K562 (cell line): Measurements from ENCODE around the gene FABP3. TPM values are rescaled to one million over a fixed set of nuclear protein-coding genes. Genes with fewer than 3 reads are reported as not detected.

Experiments
- ATAC-seq: fragments of 200-7000 bp; cut with Tn5 transposase; 3 replicates; pipeline ENCODE4 v1.9.1; 2020; ENCODE audit warnings: moderate library complexity
- BruUV-seq: library from RNA; stranded (reverse); fragments of 400-500 nt; replicated peaks from 2 replicates; lab custom pipeline; 2021; lab: Mats Ljungman, UMichigan
- CTCF ChIA-PET: fragments of 300-600 bp; formaldehyde crosslinking; extraction: SDS; loops from one replicate; lab custom pipeline; 2021; ENCODE audit warnings: low intra/inter-chr PET ratio; lab: Yijun Ruan, JAX
- POLR2A ChIA-PET: fragments of 300-600, 350-650 bp; sonication (Branson Sonifier 250); formaldehyde crosslinking; extraction: SDS; loops from one replicate; lab custom pipeline; 2021; ENCODE audit warnings: antibody characterized with exemption, inconsistent platforms; lab: Yijun Ruan, JAX
- DNase-seq, 4 experiments: peaks; one replicate each; pipeline versions ENCODE4 v3.0.0 to v3.0.0-alpha.2; 2011 to 2018; ENCODE audit warnings: low spot score in 3 of 4, mixed read lengths in 3 of 4; ENCODE audit errors: extremely low read depth in 1 of 4
- FAIRE-seq: peaks from 2 replicates; lab custom pipeline; 2011; peaks lifted over from hg19 to GRCh38; lab: Jason Lieb, UNC
- H2AFZ ChIP-seq: 2 replicates; pipeline ENCODE4 v1.6.0; 2011; ENCODE audit warnings: low read depth, low read length, control low read depth, inconsistent platforms
- H3K27ac ChIP-seq: fragments of 200-600 bp; 3 replicates; pipeline ENCODE4 v1.8.0; 2011; ENCODE audit warnings: low read depth, mild to moderate bottlenecking, control low read depth, inconsistent platforms, low read length, moderate library complexity, mixed read lengths; ENCODE audit errors: extremely low read depth
- H3K27me3 ChIP-seq, 2 experiments: fragments of 300-600 bp in 1 of 2; 2 replicates in 1 of 2; 3 replicates in 1 of 2; pipeline versions ENCODE4 v1.6.0 to v1.8.0; 2011; ENCODE audit warnings: inconsistent platforms in 2 of 2, low read length in 2 of 2, mild to moderate bottlenecking in 1 of 2, mixed read lengths in 1 of 2, moderate library complexity in 1 of 2; ENCODE audit not compliant: control insufficient read depth in 2 of 2, insufficient read depth in 2 of 2
- H3K36me3 ChIP-seq: fragments of 300-600 bp; 3 replicates; pipeline ENCODE4 v1.8.0; 2011; ENCODE audit warnings: mild to moderate bottlenecking, low read length, inconsistent platforms; ENCODE audit not compliant: control insufficient read depth, insufficient read depth
- H3K4me1 ChIP-seq, 2 experiments: fragments of 200-600 bp in 1 of 2; replicated peaks in 1 of 2; 2 replicates in 1 of 2; 3 replicates in 1 of 2; pipeline versions ENCODE4 v1.5.1 to v1.8.0; 2011; ENCODE audit warnings: inconsistent platforms in 2 of 2, low read length in 2 of 2, mild to moderate bottlenecking in 1 of 2, mixed read lengths in 1 of 2, moderate library complexity in 1 of 2; ENCODE audit not compliant: control insufficient read depth in 2 of 2, insufficient read depth in 2 of 2
- H3K4me2 ChIP-seq: 2 replicates; pipeline ENCODE4 v1.6.1; 2011; ENCODE audit warnings: low read length, control low read depth, inconsistent platforms, mixed read lengths; ENCODE audit not compliant: insufficient read depth
- H3K4me3 ChIP-seq: fragments of 200-600 bp; sonication (generic), shearing (Covaris generic); 2 replicates; pipeline ENCODE4 v1.5.1; 2016; ENCODE audit warnings: control low read depth, inconsistent platforms
- H3K79me2 ChIP-seq: fragments of 200-600 bp; 3 replicates; pipeline ENCODE4 v1.8.0; 2011; ENCODE audit warnings: low read length, inconsistent platforms; ENCODE audit not compliant: control insufficient read depth, insufficient read depth
- H3K9ac ChIP-seq, 2 experiments: 2 replicates each; pipeline versions ENCODE4 v1.6.0 to v1.6.1; 2011; ENCODE audit warnings: low read depth in 2 of 2, low read length in 2 of 2, control low read depth in 1 of 2, inconsistent platforms in 1 of 2, mild to moderate bottlenecking in 1 of 2, mixed read lengths in 1 of 2; ENCODE audit not compliant: insufficient read depth in 1 of 2
- H3K9me1 ChIP-seq: one replicate; pipeline ENCODE4 v1.6.0; 2011; ENCODE audit warnings: inconsistent platforms, mild to moderate bottlenecking, low read length, moderate library complexity; ENCODE audit not compliant: control insufficient read depth, insufficient read depth
- H3K9me3 ChIP-seq: replicated peaks from 2 replicates; pipeline ENCODE4 v1.5.1; 2011; ENCODE audit warnings: low read depth, low read length, inconsistent platforms; ENCODE audit not compliant: control insufficient read depth, insufficient read depth
- H4K20me1 ChIP-seq: replicated peaks from 2 replicates; pipeline ENCODE4 v1.6.1; 2011; ENCODE audit warnings: low read length, inconsistent platforms, mixed read lengths; ENCODE audit not compliant: control insufficient read depth, insufficient read depth
- BCOR ChIP-seq: fragments of 450-650 bp; IDR thresholded peaks from 2 replicates; pipeline ENCODE4 v1.6.1; 2016
- BRF1 ChIP-seq: IDR thresholded peaks from 3 replicates; pipeline ENCODE4 v1.6.1; 2011; ENCODE audit warnings: borderline replicate concordance, mild to moderate bottlenecking; ENCODE audit not compliant: insufficient read length; ENCODE audit errors: extremely low read depth
- CCNT2 ChIP-seq: IDR thresholded peaks from 2 replicates; pipeline ENCODE4 v1.6.1; 2011; ENCODE audit warnings: borderline replicate concordance, low read depth, mild to moderate bottlenecking, moderate library complexity, mixed read lengths, low read length; ENCODE audit not compliant: insufficient read length; ENCODE audit errors: extremely low read depth
- EHMT2 ChIP-seq: fragments of 450-650 bp; IDR thresholded peaks from 2 replicates; pipeline ENCODE4 v1.6.1; 2018; ENCODE audit warnings: antibody characterized with exemption
- ESRRB ChIP-seq: fragments of 250-450 bp; sonication (Bioruptor Pico); IDR thresholded peaks from 2 replicates; pipeline ENCODE4 v1.5.0; 2020; ENCODE audit warnings: mild to moderate bottlenecking, moderate library complexity, borderline replicate concordance
- GATA2 ChIP-seq: sonication (generic); formaldehyde crosslinking; IDR thresholded peaks from 2 replicates; pipeline ENCODE4 v1.4.0; 2020; ENCODE audit warnings: mild to moderate bottlenecking, missing genetic modification reagents
- HDAC3 ChIP-seq: fragments of 450-650 bp; IDR thresholded peaks from 2 replicates; pipeline ENCODE4 v1.6.1; 2018; ENCODE audit warnings: borderline replicate concordance, mild to moderate bottlenecking, moderate library complexity; ENCODE audit not compliant: partially characterized antibody
- SRSF7 ChIP-seq: fragments of 200-400 bp; formaldehyde crosslinking; optimal IDR thresholded peaks from 2 replicates; pipeline ENCODE3; 2017; ENCODE audit warnings: mild to moderate bottlenecking, low read depth, low read length
- TAL1 ChIP-seq: fragments of 450-650 bp; IDR thresholded peaks from 2 replicates; pipeline ENCODE4 v1.6.1; 2016; ENCODE audit warnings: mild to moderate bottlenecking
- TFAM ChIP-seq: fragments of 250-450 bp; sonication (Bioruptor Pico); conservative IDR thresholded peaks from 2 replicates; pipeline ENCODE4 v1.5.0; 2021; ENCODE audit warnings: mild to moderate bottlenecking, moderate library complexity
- ZC3H8 ChIP-seq: fragments of 450-650 bp; IDR thresholded peaks from 2 replicates; pipeline ENCODE4 v1.6.1; 2017
- ZNF384 ChIP-seq: IDR thresholded peaks from 2 replicates; pipeline ENCODE4 v1.6.1; 2012; ENCODE audit warnings: low read depth, low read length, improper control_type of control experiment
- WGBS: fragments of 100-300 bp; shearing (Covaris generic); methylation state at CpG from one replicate; pipeline ENCODE4 v1.1.6; 2016; ENCODE audit warnings: low coverage, mixed read lengths; ENCODE audit not compliant: insufficient coverage; ENCODE audit errors: missing lambda C conversion rate; 5-methylcytosine and 5-hydroxymethylcytosine counted together
- in situ Hi-C: fragments of 300-500 bp; cut with MboI; formaldehyde crosslinking; loops from 4 replicates; pipeline ENCODE4 v1.15.0; 2018; ENCODE audit warnings: inconsistent platforms, mixed read lengths
- intact Hi-C: fragments of 100-400 bp; cut with micrococcal nuclease; formaldehyde crosslinking; loops from 2 replicates; pipeline ENCODE4 v1.14.2; 2022
- polyA plus RNA-seq, 8 experiments: library from polyadenylated mRNA; depleted of rRNA in 4 of 8; stranded (reverse) in 5 of 8; unstranded in 3 of 8; fragments of >200 nt; fragmentation: Nextera tagmentation in 2 of 8; fragmentation: Illumina TruSeq in 1 of 8; extraction: Ambion mirVana in 2 of 8; extraction: Trizol in 1 of 8; gene quantifications; 2 replicates each; pipeline versions ENCODE4 v1.2.1 to v1.2.3, GENCODE V29; 2011 to 2014; ENCODE audit warnings: inconsistent platforms in 1 of 8, missing spikeins in 1 of 8
- total RNA-seq, 7 experiments: library from RNA; depleted of rRNA in 6 of 7; stranded (reverse); fragments of >200 nt in 6 of 7; fragmentation: Illumina TruSeq in 2 of 7; extraction: Trizol in 2 of 7; gene quantifications; 2 replicates each; pipeline versions ENCODE4 v1.2.1 to v1.2.3, GENCODE V29; 2011 to 2021; ENCODE audit warnings: low replicate concordance in 1 of 7
- TF ChIP-seq, protein P1 (sequence below): sonication (generic); formaldehyde crosslinking; IDR thresholded peaks from 2 replicates; pipeline ENCODE4 v1.8.0; 2023; ENCODE audit warnings: mild to moderate bottlenecking, missing genetic modification reagents
- TF ChIP-seq, protein P2 (sequence below): fragments of 250-450 bp; sonication (Bioruptor Pico); IDR thresholded peaks from 2 replicates; pipeline ENCODE4 v1.5.1; 2021; ENCODE audit warnings: mild to moderate bottlenecking

FABP3 gene
- total and polyA plus RNA-seq, 9 of the 15 experiments (the other 6 are each of a cell fraction or from before 2014, with no cell fraction given) = 0.22 TPM; not detected in 8

DNA sequence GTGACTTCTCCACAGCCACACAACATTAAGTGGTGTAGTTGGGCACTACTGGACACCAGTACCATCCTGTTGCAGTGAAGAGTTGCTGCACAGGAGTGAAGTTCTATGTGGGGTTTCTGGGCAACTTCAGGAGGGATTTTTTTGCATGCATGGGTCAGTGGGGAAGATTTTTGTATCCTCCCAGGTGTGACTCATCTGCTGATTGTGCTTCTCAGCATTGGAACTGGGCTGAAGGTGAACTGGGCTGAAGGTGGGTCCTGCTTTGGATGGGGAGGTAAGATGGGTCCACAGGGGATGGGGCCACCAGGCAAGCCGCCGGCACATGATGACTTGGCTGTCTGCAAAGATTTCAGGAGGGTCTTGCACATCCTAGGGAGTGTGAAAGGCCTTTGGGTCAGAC, 42.8 kb upstream of the FABP3 start:
- 26% methylated on average over 2 of the region's 2 CpGs for WGBS
- CTCF ChIA-PET = no interaction called here
- Histone ChIP-seq H3K27me3 (peaks cover 23 to 42% of the 10 kb centered on the region in 2 experiments; a peak in 4 of 5 replicates), H3K9ac (no peak overlapping the region)
- TF ChIP-seq ZNF384 = no peak
- 0 out of 2 replicates have a peak, but pooled peaks have one; percentile 13 for TF ChIP-seq BCOR
- TF ChIP-seq, all 486 proteins: peak for 1
- FAIRE-seq = no peak
- H2AFZ ChIP-seq = no peak overlapping the region
- no peak overlapping the region for H3K4me3 ChIP-seq
- ATAC-seq = no peak
- no peaks in the 10 kb centered on the region for H3K79me2 ChIP-seq
- no peaks in the 10 kb centered on the region for H3K9me3 ChIP-seq
- H3K4me1 ChIP-seq = peaks cover 9 to 18% of the 10 kb centered on the region in 2 experiments; a peak in 4 of 5 replicates
- no peak overlapping the region for H3K27ac ChIP-seq
- no peak for DNase-seq
- no TSS peak for BruUV-seq
- H3K36me3 ChIP-seq = no peaks in the 10 kb centered on the region
- in situ Hi-C loops (no loop called here), intact Hi-C loops (no loop called here)
- no peaks in the 10 kb centered on the region for H3K9me1 ChIP-seq
- POLR2A ChIA-PET = no interaction called here
- H3K4me2 ChIP-seq = no peak overlapping the region
- peaks cover 9% of the 10 kb centered on the region; the same call in 1 of the 2 replicates for H4K20me1 ChIP-seq

DNA sequence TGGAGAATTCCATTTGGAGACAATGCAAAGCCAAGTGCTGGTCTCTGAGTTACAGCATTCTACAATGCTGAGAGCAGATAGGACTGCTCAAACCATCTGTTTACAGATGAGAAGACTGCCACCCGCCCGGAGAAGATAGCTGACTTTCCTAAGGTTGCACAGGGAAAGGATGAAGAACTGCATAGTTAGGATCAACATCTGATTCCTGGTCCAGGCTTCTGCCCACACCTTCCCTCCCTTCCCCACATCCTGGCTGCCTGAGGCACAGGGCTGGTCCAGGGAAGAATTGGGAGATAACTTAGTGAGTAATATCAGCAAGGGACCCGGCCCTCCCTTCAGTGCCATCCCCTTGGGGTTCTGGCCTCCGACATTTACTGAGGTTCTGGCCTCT, 42.1 kb upstream of the FABP3 start:
- Histone ChIP-seq H3K79me2 (no peaks in the 10 kb centered on the region), H3K9me1 (no peaks in the 10 kb centered on the region), H3K4me2 (no peak overlapping the region), H3K9me3 (no peaks in the 10 kb centered on the region), H3K27me3 (peaks cover 23 to 42% of the 10 kb centered on the region in 2 experiments; a peak in 4 of 5 replicates), H3K27ac (no peak overlapping the region), H3K36me3 (no peaks in the 10 kb centered on the region), H4K20me1 (peaks cover 9% of the 10 kb centered on the region; the same call in 1 of the 2 replicates), H3K9ac (no peak overlapping the region), H3K4me1 (peaks cover 16 to 25% of the 10 kb centered on the region in 2 experiments; a peak in 4 of 5 replicates), H2AFZ (no peak overlapping the region), H3K4me3 (no peak overlapping the region)
- CTCF ChIA-PET = interaction anchor here (0.7 kb wide), 1 partner anchor 20 kb away, joined by 3 read pairs; no protein-coding TSS in a partner anchor
- intact Hi-C loops (no loop called here), in situ Hi-C loops (no loop called here)
- WGBS = 37% methylated on average over 4 of the region's 4 CpGs
- DNase-seq (no peak), FAIRE-seq (no peak), ATAC-seq (no peak)
- POLR2A ChIA-PET = interaction anchor here (0.6 kb wide), 1 partner anchor 174 kb away, joined by 3 read pairs; no protein-coding TSS in a partner anchor
- BruUV-seq = no TSS peak
- TF ChIP-seq SRSF7 (no peak), BRF1 (no peak), CCNT2 (no peak), EHMT2 (no peak), TAL1 (no peak), HDAC3 (no peak), GATA2 (CRISPR knock-in tag) (no peak), TFAM (no peak), ESRRB (CRISPR knock-in tag) (no peak), ZC3H8 (no peak)
- TF ChIP-seq, protein P1, sequence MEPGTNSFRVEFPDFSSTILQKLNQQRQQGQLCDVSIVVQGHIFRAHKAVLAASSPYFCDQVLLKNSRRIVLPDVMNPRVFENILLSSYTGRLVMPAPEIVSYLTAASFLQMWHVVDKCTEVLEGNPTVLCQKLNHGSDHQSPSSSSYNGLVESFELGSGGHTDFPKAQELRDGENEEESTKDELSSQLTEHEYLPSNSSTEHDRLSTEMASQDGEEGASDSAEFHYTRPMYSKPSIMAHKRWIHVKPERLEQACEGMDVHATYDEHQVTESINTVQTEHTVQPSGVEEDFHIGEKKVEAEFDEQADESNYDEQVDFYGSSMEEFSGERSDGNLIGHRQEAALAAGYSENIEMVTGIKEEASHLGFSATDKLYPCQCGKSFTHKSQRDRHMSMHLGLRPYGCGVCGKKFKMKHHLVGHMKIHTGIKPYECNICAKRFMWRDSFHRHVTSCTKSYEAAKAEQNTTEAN (CRISPR knock-in tag) = no peak
- TF ChIP-seq, protein P2, sequence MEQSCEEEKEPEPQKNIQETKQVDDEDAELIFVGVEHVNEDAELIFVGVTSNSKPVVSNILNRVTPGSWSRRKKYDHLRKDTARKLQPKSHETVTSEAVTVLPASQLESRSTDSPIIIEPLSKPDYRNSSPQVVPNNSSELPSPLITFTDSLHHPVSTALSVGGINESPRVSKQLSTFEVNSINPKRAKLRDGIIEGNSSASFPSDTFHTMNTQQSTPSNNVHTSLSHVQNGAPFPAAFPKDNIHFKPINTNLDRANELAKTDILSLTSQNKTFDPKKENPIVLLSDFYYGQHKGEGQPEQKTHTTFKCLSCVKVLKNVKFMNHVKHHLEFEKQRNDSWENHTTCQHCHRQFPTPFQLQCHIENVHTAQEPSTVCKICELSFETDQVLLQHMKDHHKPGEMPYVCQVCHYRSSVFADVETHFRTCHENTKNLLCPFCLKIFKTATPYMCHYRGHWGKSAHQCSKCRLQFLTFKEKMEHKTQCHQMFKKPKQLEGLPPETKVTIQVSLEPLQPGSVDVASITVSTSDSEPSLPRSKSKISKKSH (CRISPR knock-in tag) = no peak
